Naive B cell (primary cell): Measurements from ENCODE around the gene NTPCR. TPM values are rescaled to one million over a fixed set of nuclear protein-coding genes. Genes with fewer than 3 reads are reported as not detected.

Source experiments
- ATAC-seq, 2 donors: fragments of 150-1000 bp; cut with Tn5 transposase; 2 replicates each; pipeline ENCODE4 v1.10.0; 2021; ENCODE audit warnings: low read depth in 2 of 2, mild to moderate bottlenecking in 2 of 2, moderate library complexity in 2 of 2
- DNase-seq: peaks from one replicate; pipeline ENCODE4 v3.0.0; 2022
- H3K27ac Mint-ChIP-seq, 6 donors: one replicate each; pipeline ENCODE4 v1.8.0; 2020 to 2022; ENCODE audit warnings: mild to moderate bottlenecking in 6 of 6, mixed read lengths in 6 of 6, moderate library complexity in 5 of 6, inconsistent platforms in 2 of 6
- H3K27me3 Mint-ChIP-seq, 3 donors: one replicate each; pipeline ENCODE4 v1.8.0; 2021 to 2022; ENCODE audit warnings: mixed read lengths in 3 of 3, mild to moderate bottlenecking in 1 of 3
- H3K36me3 Mint-ChIP-seq, 2 donors: one replicate each; pipeline ENCODE4 v1.8.0; 2020 to 2022; ENCODE audit warnings: mixed read lengths in 2 of 2, inconsistent platforms in 1 of 2, mild to moderate bottlenecking in 1 of 2
- H3K4me1 Mint-ChIP-seq, 3 donors: one replicate each; pipeline ENCODE4 v1.8.0; 2020 to 2022; ENCODE audit warnings: mixed read lengths in 3 of 3, inconsistent platforms in 1 of 3, mild to moderate bottlenecking in 1 of 3, moderate library complexity in 1 of 3
- H3K4me3 Mint-ChIP-seq, 8 donors: one replicate each; pipeline ENCODE4 v1.8.0; 2020 to 2022; ENCODE audit warnings: mild to moderate bottlenecking in 8 of 8, mixed read lengths in 8 of 8, moderate library complexity in 8 of 8, inconsistent platforms in 2 of 8
- H3K9me3 Mint-ChIP-seq, 7 donors: one replicate each; pipeline ENCODE4 v1.8.0; 2020 to 2022; ENCODE audit warnings: mixed read lengths in 7 of 7, mild to moderate bottlenecking in 5 of 7, inconsistent platforms in 2 of 7, moderate library complexity in 1 of 7
- polyA plus RNA-seq, 6 donors: library from polyadenylated mRNA; unstranded; fragments of 300-500 nt; fragmentation: Illumina TruSeq; gene quantifications; one replicate each; pipeline ENCODE4 v1.2.3, GENCODE V29; 2021; ENCODE audit warnings: low read depth in 6 of 6

Gene NTPCR
- polyA plus RNA-seq, 6 donors from 2014 or later, result 27.4 to 58.2 (median 51.0) TPM

- Mint-ChIP-seq H3K36me3 (peaks cover 30 to 44% of the 10 kb centered on the region in 2 donors), H3K27ac (peak overlapping the region in 2 of 6 donors; percentile 4 to 75), H3K9me3 (peaks cover 4 to 11% (median 7%) of the 10 kb centered on the region in 7 donors), H3K4me3 (peak overlapping the region in 1 of 8 donors; percentile 5), H3K27me3 (no peaks in the 10 kb centered on the region), H3K4me1 (peaks cover 31 to 44% (median 34%) of the 10 kb centered on the region in 3 donors)
- ATAC-seq (no peak), DNase-seq (no peak)
Observed at GRCh38 chr1:232954594-232955365, 4.4 kb downstream of the NTPCR start.

- DNase-seq (no peak), ATAC-seq (no peak)
- Mint-ChIP-seq H3K27ac (no peak overlapping the region), H3K9me3 (peaks cover 4 to 11% (median 7%) of the 10 kb centered on the region in 7 donors), H3K36me3 (peaks cover 30 to 46% of the 10 kb centered on the region in 2 donors), H3K4me1 (peaks cover 22 to 33% (median 23%) of the 10 kb centered on the region in 3 donors), H3K27me3 (no peaks in the 10 kb centered on the region), H3K4me3 (no peak overlapping the region)
Observed at GRCh38 chr1:232956081-232956480, 5.7 kb downstream of the NTPCR start.

- ATAC-seq (no peak), DNase-seq (no peak)
- H3K27ac Mint-ChIP-seq, result no peak overlapping the region
- H3K36me3 Mint-ChIP-seq, result peaks cover 37 to 46% of the 10 kb centered on the region in 2 donors
- H3K9me3 Mint-ChIP-seq, result peaks cover 4 to 11% (median 7%) of the 10 kb centered on the region in 7 donors
- H3K27me3 Mint-ChIP-seq, result no peaks in the 10 kb centered on the region
- H3K4me1 Mint-ChIP-seq, result peaks cover 4 to 13% (median 8%) of the 10 kb centered on the region in 3 donors
- no peak overlapping the region for H3K4me3 Mint-ChIP-seq
Observed at GRCh38 chr1:232958067-232958466, 7.7 kb downstream of the NTPCR start.

GRCh38 chr1:232962761-232963745, 12.6 kb downstream of the NTPCR start:
- Mint-ChIP-seq H3K36me3 (peaks cover 25 to 37% of the 10 kb centered on the region in 2 donors), H3K4me3 (peak overlapping the region in 1 of 8 donors; percentile 18), H3K27me3 (no peaks in the 10 kb centered on the region), H3K27ac (peak overlapping the region in 2 of 6 donors; percentile 18 to 94), H3K9me3 (peaks cover 3 to 7% (median 5%) of the 10 kb centered on the region in 7 donors), H3K4me1 (peaks cover 7 to 8% (median 8%) of the 10 kb centered on the region in 3 donors)
- ATAC-seq (no peak), DNase-seq (no peak)

GRCh38 chr1:232964601-232965000, 14.2 kb downstream of the NTPCR start:
- Mint-ChIP-seq H3K36me3 (peaks cover 23 to 37% of the 10 kb centered on the region in 2 donors), H3K9me3 (no peaks in the 10 kb centered on the region)

GRCh38 chr1:232965124-232965911, 14.9 kb downstream of the NTPCR start:
- Mint-ChIP-seq H3K4me3 (no peak overlapping the region), H3K9me3 (no peaks in the 10 kb centered on the region), H3K27me3 (no peaks in the 10 kb centered on the region), H3K4me1 (peaks cover 7 to 13% (median 8%) of the 10 kb centered on the region in 3 donors), H3K27ac (no peak overlapping the region), H3K36me3 (peaks cover 27 to 42% of the 10 kb centered on the region in 2 donors)
- no peak for DNase-seq
- no peak for ATAC-seq

More at GRCh38 chr1:232964601-232965000, 14.2 kb downstream of the NTPCR start:
- H3K27ac Mint-ChIP-seq, result no peak overlapping the region
- H3K27me3 Mint-ChIP-seq, result no peaks in the 10 kb centered on the region
- no peak overlapping the region for H3K4me3 Mint-ChIP-seq
- DNase-seq (no peak), ATAC-seq (no peak)
- H3K4me1 Mint-ChIP-seq, result peaks cover 7 to 13% (median 8%) of the 10 kb centered on the region in 3 donors

- no peaks in the 10 kb centered on the region for H3K9me3 Mint-ChIP-seq
- peaks cover 7 to 13% (median 8%) of the 10 kb centered on the region in 3 donors for H3K4me1 Mint-ChIP-seq
- H3K36me3 Mint-ChIP-seq, result peaks cover 28 to 43% of the 10 kb centered on the region in 2 donors
- H3K27ac Mint-ChIP-seq, result no peak overlapping the region
- no peak for DNase-seq
- no peak overlapping the region for H3K4me3 Mint-ChIP-seq
- no peaks in the 10 kb centered on the region for H3K27me3 Mint-ChIP-seq
- no peak for ATAC-seq
Observed at GRCh38 chr1:232965912-232966217, 15.5 kb downstream of the NTPCR start.

GRCh38 chr1:232966663-232967062, 16.3 kb downstream of the NTPCR start:
- Mint-ChIP-seq H3K4me3 (peak overlapping the region in 1 of 8 donors; percentile 20), H3K36me3 (peaks cover 36 to 50% of the 10 kb centered on the region in 2 donors), H3K27me3 (no peaks in the 10 kb centered on the region), H3K9me3 (peaks cover 0 to 2% (median 0%) of the 10 kb centered on the region in 7 donors), H3K27ac (peak overlapping the region in 1 of 6 donors; percentile 16), H3K4me1 (peaks cover 7 to 13% (median 11%) of the 10 kb centered on the region in 3 donors)
- DNase-seq (no peak), ATAC-seq (no peak)

GRCh38 chr1:232968391-232968790, 18.0 kb downstream of the NTPCR start:
- Mint-ChIP-seq H3K9me3 (peaks cover 0 to 12% (median 10%) of the 10 kb centered on the region in 7 donors), H3K36me3 (peaks cover 50 to 57% of the 10 kb centered on the region in 2 donors), H3K27me3 (no peaks in the 10 kb centered on the region), H3K27ac (no peak overlapping the region), H3K4me3 (peak overlapping the region in 1 of 8 donors; percentile 47), H3K4me1 (peaks cover 4 to 12% (median 10%) of the 10 kb centered on the region in 3 donors)
- no peak for ATAC-seq
- DNase-seq, result no peak

GRCh38 chr1:232968965-232969364, 18.6 kb downstream of the NTPCR start:
- DNase-seq, result no peak
- Mint-ChIP-seq H3K36me3 (peaks cover 56 to 62% of the 10 kb centered on the region in 2 donors), H3K4me1 (peaks cover 0 to 9% (median 5%) of the 10 kb centered on the region in 3 donors), H3K4me3 (no peak overlapping the region), H3K27ac (no peak overlapping the region), H3K9me3 (peaks cover 0 to 18% (median 15%) of the 10 kb centered on the region in 7 donors), H3K27me3 (no peaks in the 10 kb centered on the region)
- ATAC-seq, result no peak

GRCh38 chr1:232969799-232970198, 19.4 kb downstream of the NTPCR start:
- Mint-ChIP-seq H3K27me3 (no peaks in the 10 kb centered on the region), H3K4me1 (peaks cover 0 to 9% (median 5%) of the 10 kb centered on the region in 3 donors), H3K9me3 (peaks cover 0 to 21% (median 19%) of the 10 kb centered on the region in 7 donors), H3K36me3 (peaks cover 63 to 64% of the 10 kb centered on the region in 2 donors), H3K4me3 (no peak overlapping the region), H3K27ac (no peak overlapping the region)
- DNase-seq, result no peak
- no peak for ATAC-seq

GRCh38 chr1:232970508-232970907, 20.1 kb downstream of the NTPCR start:
- peaks cover 0 to 6% (median 5%) of the 10 kb centered on the region in 3 donors for H3K4me1 Mint-ChIP-seq
- H3K27me3 Mint-ChIP-seq, result no peaks in the 10 kb centered on the region
- no peak for ATAC-seq
- DNase-seq, result no peak
- peaks cover 63 to 71% of the 10 kb centered on the region in 2 donors for H3K36me3 Mint-ChIP-seq
- no peak overlapping the region for H3K27ac Mint-ChIP-seq
- peaks cover 0 to 24% (median 19%) of the 10 kb centered on the region in 7 donors for H3K9me3 Mint-ChIP-seq
- H3K4me3 Mint-ChIP-seq, result no peak overlapping the region
